Ectodermal cell (in vitro differentiated cells): ENCODE data around the gene MARCHF3.
"Not testable (repeated sequence)": the region's sequence is repeated elsewhere in the genome, so short reads cannot be mapped to it uniquely, and the experiment has no call there.

ENCODE experiments used
- H3K27ac ChIP-seq: 2 replicates; pipeline ENCODE4 v1.7.0; 2013; ENCODE audit warnings: mild to moderate bottlenecking, low read depth, low read length; ENCODE audit not compliant: insufficient read depth, poor library complexity, severe bottlenecking
- H3K27me3 ChIP-seq: 2 replicates; pipeline ENCODE4 v1.7.0; 2013; ENCODE audit warnings: mild to moderate bottlenecking, low read length; ENCODE audit not compliant: insufficient read depth, control insufficient read depth, poor library complexity, severe bottlenecking
- H3K36me3 ChIP-seq: one replicate; pipeline ENCODE4 v1.7.0; 2013; ENCODE audit warnings: low read length; ENCODE audit not compliant: control insufficient read depth, insufficient read depth
- H3K4me1 ChIP-seq: one replicate; pipeline ENCODE4 v1.7.0; 2013; ENCODE audit warnings: low read length; ENCODE audit not compliant: control insufficient read depth, insufficient read depth
- H3K4me3 ChIP-seq: 2 replicates; pipeline ENCODE4 v1.7.0; 2013; ENCODE audit warnings: low read depth, low read length, control low read depth; ENCODE audit not compliant: insufficient read depth
- H3K9me3 ChIP-seq: 2 replicates; pipeline ENCODE4 v1.7.0; 2013; ENCODE audit warnings: mild to moderate bottlenecking, low read length, moderate library complexity; ENCODE audit not compliant: control insufficient read depth
- WGBS, 2 experiments: methylation state at CpG; one replicate each; pipeline ENCODE4 v1.1.7; 2013; ENCODE audit warnings: missing lambda C conversion rate in 2 of 2; 5-methylcytosine and 5-hydroxymethylcytosine counted together

The MARCHF3 gene

DNA sequence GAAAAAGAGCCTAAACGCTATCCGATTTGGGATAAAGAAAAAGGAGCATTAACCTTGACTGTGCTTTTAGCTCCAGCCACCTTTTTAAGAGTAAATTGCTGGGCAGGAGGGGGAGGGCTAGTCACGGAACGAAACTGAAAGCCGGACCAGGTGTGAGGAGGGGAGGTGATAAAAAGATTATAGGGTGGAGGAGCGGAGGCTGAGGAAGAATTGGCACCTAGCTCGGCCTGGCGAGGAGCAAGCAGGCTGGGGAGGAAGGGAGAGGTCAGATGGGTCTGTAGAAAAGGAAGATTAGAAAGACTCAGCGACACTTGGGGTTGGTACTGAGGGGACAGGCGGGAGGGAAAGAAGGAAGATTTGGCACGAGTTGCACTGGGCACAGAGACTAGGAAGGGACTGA lies 187.0 kb downstream of the MARCHF3 start:
- H3K27ac ChIP-seq, H3K9me3 ChIP-seq, H3K36me3 ChIP-seq, H3K27me3 ChIP-seq, H3K4me1 ChIP-seq, H3K4me3 ChIP-seq: not testable (repeated sequence)
- WGBS, 2 experiments = 49 to 52% methylated on average over 11 of the region's 11 CpGs

DNA sequence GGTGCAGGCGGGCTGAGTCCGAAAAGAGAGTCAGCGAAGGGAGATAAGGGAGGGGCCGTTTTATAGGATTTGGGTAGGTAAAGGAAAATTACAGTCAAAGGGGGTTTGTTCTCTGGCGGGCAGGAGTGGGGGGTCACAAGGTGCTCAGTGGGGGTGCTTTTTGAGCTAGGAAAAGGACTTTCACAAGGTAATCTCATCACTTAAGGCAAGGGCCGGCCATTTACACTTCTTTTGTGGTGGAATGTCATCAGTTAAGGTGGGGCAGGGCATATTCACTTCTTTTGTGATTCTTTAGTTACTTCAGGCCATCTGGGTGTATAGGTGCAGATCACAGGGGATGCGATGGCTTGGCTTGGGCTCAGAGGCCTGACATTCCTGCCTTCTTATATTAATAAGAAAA lies 191.0 kb downstream of the MARCHF3 start:
- not testable (repeated sequence) for H3K27me3 ChIP-seq, H3K4me3 ChIP-seq, H3K9me3 ChIP-seq, H3K27ac ChIP-seq, H3K4me1 ChIP-seq
- H3K36me3 ChIP-seq = peaks cover 26% of the 10 kb centered on the region
- WGBS, 2 experiments = 64 to 76% methylated on average over 7 of the region's 7 CpGs

GRCh38 chr5:126837906-126838539 lies 192.3 kb downstream of the MARCHF3 start:
- WGBS, 2 experiments = 76 to 81% methylated on average over 6 to 7 of the region's 7 CpGs
- H3K27ac ChIP-seq = no peak overlapping the region

GRCh38 chr5:126837242-126837641 lies 193.1 kb downstream of the MARCHF3 start:
- 92 to 96% methylated on average over 4 of the region's 4 CpGs for WGBS, 2 experiments
- H3K36me3 ChIP-seq = peaks cover 41% of the 10 kb centered on the region
- H3K4me3 ChIP-seq = no peak overlapping the region
- H3K9me3 ChIP-seq = no peaks in the 10 kb centered on the region
- no peaks in the 10 kb centered on the region for H3K27me3 ChIP-seq
- no peak overlapping the region for H3K27ac ChIP-seq
- H3K4me1 ChIP-seq = no peaks in the 10 kb centered on the region

More at GRCh38 chr5:126837906-126838539, 192.3 kb downstream of the MARCHF3 start:
- H3K9me3 ChIP-seq = no peaks in the 10 kb centered on the region
- no peaks in the 10 kb centered on the region for H3K27me3 ChIP-seq
- peaks cover 39% of the 10 kb centered on the region for H3K36me3 ChIP-seq
- no peak overlapping the region for H3K4me3 ChIP-seq
- no peaks in the 10 kb centered on the region for H3K4me1 ChIP-seq

GRCh38 chr5:126836778-126837177 lies 193.6 kb downstream of the MARCHF3 start:
- Histone ChIP-seq H3K36me3 (peaks cover 42% of the 10 kb centered on the region), H3K27ac (no peak overlapping the region), H3K4me1 (no peaks in the 10 kb centered on the region), H3K27me3 (no peaks in the 10 kb centered on the region), H3K4me3 (no peak overlapping the region), H3K9me3 (no peaks in the 10 kb centered on the region)
- WGBS, 2 experiments = 100% methylated on average over 1 of the region's 2 CpGs; no CpG with 5 or more reads in 1 of the 2 experiments

- Histone ChIP-seq H3K36me3 (peaks cover 81% of the 10 kb centered on the region), H3K4me1 (no peaks in the 10 kb centered on the region), H3K4me3 (no peak overlapping the region), H3K27ac (no peak overlapping the region), H3K9me3 (no peaks in the 10 kb centered on the region), H3K27me3 (no peaks in the 10 kb centered on the region)
- WGBS, 2 experiments = 93 to 100% methylated on average over 1 of the region's 1 CpG
Observed at GRCh38 chr5:126831156-126831555, 199.2 kb downstream of the MARCHF3 start.

GRCh38 chr5:126830061-126830460 lies 200.3 kb downstream of the MARCHF3 start:
- Histone ChIP-seq H3K4me3 (no peak overlapping the region), H3K4me1 (no peaks in the 10 kb centered on the region), H3K9me3 (no peaks in the 10 kb centered on the region), H3K27me3 (no peaks in the 10 kb centered on the region), H3K36me3 (peaks cover 83% of the 10 kb centered on the region), H3K27ac (no peak overlapping the region)
- WGBS, 2 experiments = 97 to 98% methylated on average over 5 of the region's 5 CpGs

GRCh38 chr5:126829098-126829497 lies 201.3 kb downstream of the MARCHF3 start:
- no peak overlapping the region for H3K27ac ChIP-seq
- no peaks in the 10 kb centered on the region for H3K9me3 ChIP-seq
- H3K36me3 ChIP-seq = peaks cover 73% of the 10 kb centered on the region
- no peak overlapping the region for H3K4me3 ChIP-seq
- H3K4me1 ChIP-seq = no peaks in the 10 kb centered on the region
- H3K27me3 ChIP-seq = no peaks in the 10 kb centered on the region
- WGBS, 2 experiments = 91 to 96% methylated on average over 5 of the region's 5 CpGs

- WGBS, 2 experiments = 55 to 62% methylated on average over 3 of the region's 3 CpGs
- peaks cover 72% of the 10 kb centered on the region for H3K36me3 ChIP-seq
Observed at GRCh38 chr5:126826619-126827215, 203.6 kb downstream of the MARCHF3 start.

DNA sequence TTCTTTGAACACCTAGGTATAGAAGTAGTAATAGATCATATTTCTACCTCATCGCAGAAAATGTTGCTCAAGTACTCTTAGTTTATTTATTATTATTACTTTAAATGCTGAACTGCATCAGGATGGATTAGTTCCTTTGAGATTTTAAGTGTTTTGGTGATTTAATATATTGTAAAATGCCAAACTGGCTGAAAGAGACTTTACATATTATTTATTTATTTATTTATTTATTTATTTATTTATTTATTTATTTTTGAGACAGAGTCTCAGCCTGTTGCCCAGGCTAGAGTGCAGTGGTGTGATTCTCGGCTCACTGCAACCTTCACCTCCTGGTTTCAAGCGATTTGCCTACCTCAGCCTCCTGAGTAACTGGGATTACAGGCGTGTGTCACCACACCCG lies 211.1 kb downstream of the MARCHF3 start:
- H3K9me3 ChIP-seq = no peaks in the 10 kb centered on the region
- H3K27ac ChIP-seq = no peak overlapping the region
- WGBS, 2 experiments = 93 to 94% methylated on average over 4 of the region's 5 CpGs
- H3K4me1 ChIP-seq = no peaks in the 10 kb centered on the region
- H3K27me3 ChIP-seq = no peaks in the 10 kb centered on the region
- H3K36me3 ChIP-seq = peaks cover 50% of the 10 kb centered on the region
- no peak overlapping the region for H3K4me3 ChIP-seq

More at GRCh38 chr5:126826619-126827215, 203.6 kb downstream of the MARCHF3 start:
- no peak overlapping the region for H3K27ac ChIP-seq
- no peaks in the 10 kb centered on the region for H3K9me3 ChIP-seq
- no peaks in the 10 kb centered on the region for H3K4me1 ChIP-seq
- H3K27me3 ChIP-seq = no peaks in the 10 kb centered on the region
- H3K4me3 ChIP-seq = no peak overlapping the region
